Measurements from ENCODE around the gene HOXB7.
A peak's percentile ranks its signal among the peaks of the same experiment; 100 is the strongest.

Gene HOXB7

DNA sequence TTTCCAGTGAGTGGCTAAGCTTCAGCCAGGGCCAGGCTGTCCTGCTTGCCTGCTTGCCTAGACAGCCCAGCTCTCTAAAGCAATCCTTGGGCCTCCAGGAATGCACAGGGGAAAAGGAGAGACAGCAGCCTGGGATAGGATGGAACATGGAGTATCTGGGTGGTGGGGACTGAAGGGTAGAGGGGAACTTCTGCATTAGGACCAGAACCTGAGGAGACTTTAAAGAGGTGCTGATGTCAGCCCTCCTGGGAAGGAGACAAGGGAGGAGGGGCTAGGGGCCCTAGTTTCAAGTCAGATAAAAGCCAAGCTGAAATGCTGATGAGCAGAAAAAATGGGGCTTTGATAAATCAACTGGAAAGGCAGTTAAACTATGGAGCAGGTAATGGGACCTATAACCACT lies 1.8 kb downstream of the HOXB7 start:
- DNase-seq (ENCODE audit: low spot score), result no peak

DNA sequence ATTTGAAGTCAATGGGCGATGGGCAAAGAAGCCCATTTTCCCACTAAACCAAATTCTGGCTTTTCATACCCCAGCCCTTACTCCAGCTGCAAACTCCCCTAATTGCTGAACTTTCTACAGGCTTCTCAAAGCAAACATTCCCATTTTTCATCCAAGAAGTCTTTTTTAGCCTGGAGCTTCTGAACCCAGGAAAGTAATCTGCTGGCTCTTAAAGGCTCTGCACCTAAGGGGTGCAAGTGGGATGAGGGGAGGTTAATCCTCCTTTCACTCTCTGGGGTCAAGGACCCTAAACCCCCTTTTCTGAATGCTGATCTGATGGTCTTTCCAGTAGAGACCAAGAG lies 2.4 kb downstream of the HOXB7 start:
- DNase-seq (ENCODE audit: low spot score), result no peak

DNA sequence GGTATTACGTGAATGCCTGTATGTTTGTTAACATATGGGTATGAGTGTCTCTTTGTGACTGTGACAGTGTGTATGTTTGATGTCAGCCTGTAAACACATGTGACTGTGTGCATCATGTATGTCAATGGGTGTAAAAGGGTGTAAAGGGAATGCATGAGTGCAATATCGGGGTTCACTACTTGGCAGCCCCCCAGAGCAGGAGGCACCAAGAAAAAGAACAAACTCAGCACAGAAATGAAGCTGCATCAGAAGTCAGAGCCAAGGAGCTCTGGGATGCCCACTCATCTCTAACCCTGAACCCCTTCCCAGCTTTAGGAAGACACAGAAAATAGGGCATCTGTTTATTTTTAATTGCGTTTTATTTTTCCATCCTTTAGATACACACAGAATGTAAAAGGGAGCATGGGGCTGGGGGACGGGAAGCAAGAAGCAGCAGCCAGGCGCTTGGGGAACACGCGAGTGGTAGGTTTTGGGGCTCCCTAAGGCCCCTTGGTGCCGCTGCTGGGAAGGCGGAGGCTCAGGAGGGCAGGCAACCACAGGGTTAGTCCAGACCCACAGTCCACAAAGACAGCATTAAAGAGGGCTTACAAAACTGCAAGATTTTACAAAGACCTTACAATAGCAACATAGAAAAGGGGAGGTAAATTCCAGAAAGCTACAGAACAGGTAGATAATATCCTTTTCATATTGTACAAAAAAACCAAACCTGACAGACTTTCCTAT lies 3.8 kb downstream of the HOXB7 start:
- DNase-seq (ENCODE audit: low spot score), result no peak

DNA sequence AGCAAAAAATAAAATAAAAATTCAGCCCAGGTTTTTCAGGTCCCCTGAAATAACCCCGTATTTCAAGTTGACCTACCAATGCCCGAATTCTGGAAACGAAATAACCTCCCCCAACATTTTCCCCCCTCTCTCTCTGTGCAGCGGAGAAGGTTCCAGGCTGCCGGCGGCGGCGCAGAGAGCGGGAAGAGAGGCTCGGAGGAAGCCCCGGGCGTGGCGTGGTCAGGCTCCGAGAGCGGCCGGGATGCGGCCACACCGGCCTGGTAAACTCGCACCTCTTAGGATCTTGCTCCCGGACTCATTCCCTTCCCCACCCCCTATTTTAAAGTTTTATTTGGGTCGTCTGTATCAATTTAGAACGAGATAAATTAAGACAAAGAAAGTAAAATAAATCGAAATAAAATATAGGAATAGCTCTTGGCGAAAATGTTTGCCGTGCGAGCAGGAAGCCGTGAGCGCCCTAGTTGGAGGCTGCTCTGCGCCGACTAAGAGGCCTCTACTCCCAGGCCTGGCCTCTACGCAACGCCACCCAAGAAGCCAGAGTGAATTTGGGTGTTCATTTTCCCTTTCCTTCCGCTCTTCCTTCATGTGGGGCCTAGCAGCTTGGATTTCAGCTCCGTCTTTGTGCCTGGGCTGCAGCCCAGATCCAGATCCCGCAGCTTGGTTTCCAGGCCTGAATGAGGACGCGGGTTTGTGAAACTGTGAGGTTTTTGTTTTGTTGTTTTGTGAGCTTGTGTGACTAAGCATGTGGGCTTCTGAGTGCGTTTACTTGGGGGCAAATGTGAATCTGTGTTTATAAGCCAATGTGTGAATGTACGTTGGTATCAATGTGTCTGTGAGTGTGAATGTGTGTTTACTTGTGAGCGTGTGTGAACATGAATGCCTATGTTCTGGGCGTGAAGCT lies 4.6 kb downstream of the HOXB7 start:
- DNase-seq (ENCODE audit: low spot score), result no peak

DNA sequence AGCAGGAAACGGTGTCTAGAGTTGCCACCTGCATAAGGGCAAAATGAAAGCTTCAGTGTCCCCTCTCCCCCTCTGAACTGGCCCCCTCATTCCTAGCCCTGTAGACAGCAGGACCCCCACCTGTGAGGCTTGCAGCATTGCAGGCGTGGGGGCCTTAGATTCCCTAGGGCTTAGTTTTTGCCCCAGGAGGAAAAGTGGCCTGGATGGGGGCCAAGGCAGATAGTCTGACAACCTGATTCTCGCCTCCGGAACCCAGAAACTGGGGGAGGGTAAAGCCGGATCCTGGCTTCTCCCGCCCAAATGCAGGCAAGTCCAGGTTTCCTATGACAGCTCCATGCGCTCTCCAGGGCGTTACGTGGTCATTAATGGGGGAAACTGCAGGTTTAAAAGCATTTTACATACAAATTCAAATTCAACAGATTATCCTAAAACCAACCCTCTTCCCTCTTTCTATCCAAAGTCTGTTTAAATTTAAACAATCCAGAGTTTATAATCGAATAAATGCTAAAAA lies 5.4 kb downstream of the HOXB7 start:
- no peak for DNase-seq (ENCODE audit: low spot score)

DNA sequence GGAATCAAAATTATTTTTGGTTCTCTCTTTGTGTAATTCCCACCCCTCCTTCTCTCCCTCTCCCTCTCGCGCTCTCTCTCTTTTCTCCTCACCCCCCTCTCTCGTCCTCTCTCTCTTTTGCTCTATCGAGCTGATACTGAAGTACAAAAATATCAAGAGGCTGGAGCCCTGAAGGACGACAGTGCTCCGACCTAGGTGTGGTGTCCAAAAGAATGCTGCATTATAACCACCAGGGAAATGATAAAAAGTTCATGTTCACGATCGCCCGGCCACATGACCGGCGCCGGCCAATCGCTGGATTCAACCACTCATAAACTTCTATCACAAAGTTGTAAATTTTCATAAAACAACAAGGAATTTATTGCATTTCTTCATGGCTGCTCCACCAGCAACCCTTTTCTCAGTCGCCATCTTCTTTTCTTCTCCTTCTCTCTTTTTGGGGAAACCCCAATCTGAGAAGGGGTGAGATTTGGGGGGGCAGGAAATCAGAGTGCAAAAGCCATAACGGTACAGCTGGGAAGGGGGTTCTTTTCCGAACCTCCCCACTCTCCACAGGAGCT lies 6.0 kb downstream of the HOXB7 start, which contains the start of gene HOXB6:
TSS of gene HOXB6 (minus strand) at position 217 of the 560 bp plus-strand sequence. CDS start 6,836 bp downstream, outside the sequence.
- no peak for DNase-seq (ENCODE audit: low spot score)

DNA sequence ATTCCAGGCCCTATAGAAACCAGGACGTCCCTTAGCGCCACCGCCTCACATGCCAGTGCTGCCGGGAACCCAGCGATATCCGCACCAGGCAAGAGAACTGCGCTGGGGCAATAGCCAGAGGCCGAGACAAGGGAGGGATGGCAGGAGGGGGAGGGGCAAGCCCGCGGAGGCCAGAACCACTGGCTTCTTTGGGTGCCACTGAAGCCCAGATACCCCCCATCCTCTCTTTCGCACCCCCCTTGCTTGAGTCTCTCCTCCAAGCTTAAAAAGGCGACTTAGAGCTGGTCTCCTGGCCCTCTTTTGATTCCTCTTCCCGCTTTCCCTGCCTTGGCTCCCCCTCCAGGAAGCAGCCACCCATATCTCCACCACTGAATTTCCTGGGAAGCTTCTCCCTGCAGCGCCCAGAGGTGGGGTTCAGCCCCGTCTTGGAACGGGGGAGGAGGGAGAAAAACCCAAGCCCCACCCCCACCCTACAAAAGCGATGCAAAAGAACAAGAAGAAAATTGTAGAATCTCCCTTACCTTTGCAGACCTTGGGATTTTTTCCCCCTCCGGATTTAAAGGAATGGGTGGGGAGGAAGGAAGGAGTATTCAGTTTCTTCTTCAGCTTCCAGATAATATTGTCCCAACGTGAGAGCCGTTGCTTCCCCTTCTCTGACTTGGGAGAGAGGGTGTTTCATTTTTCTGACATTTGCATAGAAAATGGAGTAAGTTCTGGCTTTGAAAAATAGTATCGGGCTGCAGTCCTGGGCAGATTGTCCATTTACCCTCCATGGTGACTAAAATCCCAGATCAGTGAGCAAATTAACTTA lies 6.7 kb downstream of the HOXB7 start:
- no peak for DNase-seq (ENCODE audit: low spot score)

DNA sequence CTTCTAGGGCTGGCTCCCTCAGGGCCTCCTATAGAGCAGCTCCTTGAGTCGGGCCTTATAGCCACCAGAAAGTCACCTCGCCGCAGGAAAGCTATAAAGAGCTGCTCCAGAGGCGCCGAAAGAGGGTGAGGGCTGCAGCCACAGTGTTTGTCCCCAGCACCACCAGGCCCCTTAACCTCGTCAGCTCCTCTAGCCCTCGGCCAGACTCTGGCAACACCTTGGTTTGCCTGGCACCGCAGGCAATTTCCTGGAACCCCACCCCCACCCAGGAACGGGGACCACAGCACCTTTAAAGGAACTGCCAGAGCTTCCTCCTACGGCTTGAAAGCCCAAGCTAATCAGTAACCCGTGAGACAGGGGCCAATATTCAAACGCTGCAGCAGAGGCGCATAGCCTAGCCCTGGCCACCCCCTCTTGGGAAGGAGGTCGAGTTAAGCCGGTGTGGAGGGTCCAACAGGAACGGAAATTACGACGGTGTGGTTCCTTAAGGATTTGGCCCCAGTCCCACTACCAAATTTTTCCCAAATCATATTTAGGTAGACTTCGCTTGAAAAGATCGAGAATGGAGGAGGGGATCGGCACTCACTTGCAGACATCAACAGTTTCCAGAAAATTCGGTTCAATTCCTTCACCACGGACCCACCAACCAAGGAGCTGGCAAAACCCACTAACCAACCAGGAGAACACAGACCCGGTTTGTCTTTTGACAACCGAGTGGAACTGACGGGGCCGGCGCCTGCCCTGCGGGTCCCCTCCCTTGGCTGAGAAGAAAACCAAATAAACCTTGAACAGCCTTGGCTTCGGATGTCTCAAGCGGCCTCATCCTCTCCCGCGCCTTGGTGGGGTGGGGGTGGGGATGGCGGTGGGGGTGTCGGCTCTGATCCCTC lies 9.0 kb downstream of the HOXB7 start:
- no peak for DNase-seq (ENCODE audit: low spot score)

DNA sequence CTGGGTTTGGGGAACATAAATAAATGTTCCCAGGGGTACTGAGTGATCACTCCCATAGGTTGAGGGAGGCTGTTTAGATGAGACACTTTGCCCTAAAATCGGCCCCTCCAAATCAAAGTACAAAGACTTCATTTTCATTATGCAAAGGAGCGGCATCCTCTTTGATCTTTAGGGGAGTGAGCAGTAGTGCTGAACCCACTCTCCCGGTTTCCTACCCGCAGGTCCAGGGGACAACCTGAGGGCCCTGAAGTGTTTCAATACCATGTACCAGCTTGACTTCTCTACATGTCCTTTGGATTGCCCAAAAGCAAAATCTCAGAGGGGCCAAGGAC lies 9.6 kb downstream of the HOXB7 start:
- no peak for DNase-seq (ENCODE audit: low spot score)

DNA sequence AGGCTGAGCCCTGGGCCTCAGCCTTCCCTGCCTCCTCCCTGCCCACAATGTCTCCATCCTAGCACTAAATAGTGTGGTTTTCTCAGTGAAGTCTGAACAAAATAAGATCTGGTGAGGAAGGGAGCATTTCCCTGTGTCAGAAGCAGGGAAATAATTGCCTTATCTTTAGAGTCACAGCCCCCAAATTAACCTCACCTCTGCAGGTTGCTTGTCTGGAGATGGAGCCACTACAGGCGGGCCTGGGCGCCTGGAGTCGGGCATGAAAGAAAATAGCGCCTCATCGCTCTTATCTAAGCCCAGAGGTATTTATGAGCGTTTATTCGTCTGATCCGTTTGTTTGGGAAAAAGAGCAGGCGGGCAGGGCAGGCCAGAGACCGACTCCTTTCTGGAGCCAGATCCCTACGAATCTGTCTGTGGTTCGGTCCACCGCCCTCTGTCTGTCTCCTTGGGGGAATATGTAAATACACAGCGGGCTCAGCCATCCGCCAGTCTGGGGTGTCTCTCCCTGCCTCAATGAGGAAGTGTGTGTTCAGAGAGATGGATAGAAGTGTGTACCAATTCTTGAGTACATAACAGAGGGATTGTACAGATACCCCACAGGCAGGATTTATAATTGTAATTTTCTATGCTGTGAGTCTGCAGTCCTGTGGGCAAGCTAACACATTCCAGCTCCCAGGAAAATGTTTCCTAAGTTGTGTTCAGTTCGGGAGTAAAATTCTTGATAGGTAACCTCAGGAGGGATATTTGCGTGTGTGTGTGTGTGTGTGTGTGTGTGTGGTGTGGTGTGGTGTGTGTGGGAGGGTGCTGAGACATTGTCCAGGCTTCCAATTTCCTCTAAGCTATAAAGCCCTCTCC lies 10.3 kb downstream of the HOXB7 start:
- no peak for DNase-seq (ENCODE audit: low spot score)

DNA sequence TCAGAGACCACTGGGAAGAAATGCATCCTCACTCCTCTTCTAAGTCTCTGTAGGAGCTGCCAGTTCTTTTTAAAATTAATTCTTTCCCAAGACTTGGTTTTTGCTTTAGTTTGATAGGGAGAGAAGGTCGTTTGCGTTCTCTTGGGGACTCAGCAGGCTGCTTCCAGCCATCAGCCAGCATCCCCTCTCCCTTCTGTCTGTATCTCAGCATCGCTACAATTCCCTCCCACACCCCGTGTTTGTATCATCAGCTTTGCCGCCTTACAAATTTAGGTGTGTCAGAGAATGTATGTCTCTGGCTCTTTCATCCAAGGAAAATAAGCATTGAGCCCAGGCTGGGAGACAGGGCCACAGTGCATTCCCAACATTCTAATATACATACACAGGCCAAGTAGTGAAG lies 11.5 kb downstream of the HOXB7 start:
- DNase-seq (ENCODE audit: low spot score), result no peak

DNA sequence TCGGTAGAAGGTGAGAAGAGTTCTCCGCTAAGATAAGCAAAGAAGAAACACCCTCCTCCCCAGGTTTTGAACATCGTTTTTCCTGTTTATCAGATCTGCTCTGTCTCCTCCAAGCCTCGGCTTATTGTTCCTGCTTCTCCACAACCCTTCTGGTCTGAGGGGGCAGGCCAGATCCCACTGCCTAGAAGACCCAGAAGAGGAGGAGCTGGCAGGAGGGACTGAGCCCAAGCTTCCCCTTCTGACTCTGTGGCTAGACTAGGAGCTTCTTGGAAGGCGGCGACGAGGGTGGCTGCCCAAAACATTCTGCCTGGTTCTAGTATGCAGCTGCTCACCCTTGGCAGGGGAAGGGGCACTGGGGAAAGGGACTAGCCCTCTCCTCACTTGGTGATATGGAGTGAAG lies 12.1 kb downstream of the HOXB7 start:
- DNase-seq (ENCODE audit: low spot score), result no peak

DNA sequence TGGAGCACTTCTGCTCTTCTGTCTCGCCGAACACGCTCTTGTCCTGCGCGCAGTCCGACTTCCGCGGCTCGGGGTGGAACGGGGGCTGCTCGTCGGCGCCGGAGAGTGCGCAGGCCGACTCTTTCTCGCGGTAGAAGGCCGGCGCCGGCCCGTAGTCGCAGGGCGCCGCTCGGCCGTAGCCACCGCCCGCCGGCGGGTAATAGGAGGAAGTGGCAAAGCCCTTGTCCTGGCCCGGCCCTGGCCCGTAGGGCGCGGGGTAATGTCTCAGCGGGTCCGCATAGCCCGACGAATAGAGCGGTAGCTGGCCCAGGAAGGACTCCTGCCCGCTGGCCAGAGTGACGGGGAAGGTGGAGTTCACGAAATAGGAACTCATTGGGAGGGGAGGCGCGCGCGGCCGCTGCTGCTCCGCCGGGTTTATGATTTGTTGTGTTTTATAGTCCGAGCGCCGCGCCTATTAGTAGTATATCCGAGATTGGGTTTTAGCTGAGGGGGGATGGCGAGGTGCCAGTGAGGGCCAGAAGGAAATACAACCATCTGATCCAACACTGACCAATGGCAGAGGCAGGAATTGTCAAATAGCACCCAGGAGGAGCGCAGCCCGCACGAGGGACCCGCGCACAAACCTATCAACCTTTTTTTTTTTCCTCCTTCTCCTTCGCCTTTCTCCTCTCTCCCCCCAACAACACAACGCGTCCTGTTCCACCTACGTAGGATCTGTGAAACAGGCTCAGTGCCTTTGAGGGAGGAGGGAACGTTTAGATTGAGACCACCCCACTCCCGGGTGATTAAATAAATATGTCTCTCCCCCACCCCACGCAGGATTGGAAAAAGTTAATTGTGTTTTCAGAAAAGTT lies 12.8 kb downstream of the HOXB7 start:
- DNase-seq (ENCODE audit: low spot score), result peak; percentile 31

DNA sequence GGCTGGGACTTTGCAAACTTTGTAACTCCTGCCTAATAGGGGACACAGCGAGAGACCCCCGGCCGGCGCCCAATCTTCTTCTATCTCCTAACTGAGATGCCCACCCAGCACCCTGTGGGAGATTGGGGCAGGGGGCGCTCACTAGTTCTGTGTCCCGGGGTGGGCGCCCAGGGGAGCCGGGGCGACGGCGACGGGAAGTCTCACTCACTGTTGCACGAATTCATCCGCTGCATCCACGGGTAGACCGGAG lies 13.4 kb downstream of the HOXB7 start:
- no peak for DNase-seq (ENCODE audit: low spot score)

DNA sequence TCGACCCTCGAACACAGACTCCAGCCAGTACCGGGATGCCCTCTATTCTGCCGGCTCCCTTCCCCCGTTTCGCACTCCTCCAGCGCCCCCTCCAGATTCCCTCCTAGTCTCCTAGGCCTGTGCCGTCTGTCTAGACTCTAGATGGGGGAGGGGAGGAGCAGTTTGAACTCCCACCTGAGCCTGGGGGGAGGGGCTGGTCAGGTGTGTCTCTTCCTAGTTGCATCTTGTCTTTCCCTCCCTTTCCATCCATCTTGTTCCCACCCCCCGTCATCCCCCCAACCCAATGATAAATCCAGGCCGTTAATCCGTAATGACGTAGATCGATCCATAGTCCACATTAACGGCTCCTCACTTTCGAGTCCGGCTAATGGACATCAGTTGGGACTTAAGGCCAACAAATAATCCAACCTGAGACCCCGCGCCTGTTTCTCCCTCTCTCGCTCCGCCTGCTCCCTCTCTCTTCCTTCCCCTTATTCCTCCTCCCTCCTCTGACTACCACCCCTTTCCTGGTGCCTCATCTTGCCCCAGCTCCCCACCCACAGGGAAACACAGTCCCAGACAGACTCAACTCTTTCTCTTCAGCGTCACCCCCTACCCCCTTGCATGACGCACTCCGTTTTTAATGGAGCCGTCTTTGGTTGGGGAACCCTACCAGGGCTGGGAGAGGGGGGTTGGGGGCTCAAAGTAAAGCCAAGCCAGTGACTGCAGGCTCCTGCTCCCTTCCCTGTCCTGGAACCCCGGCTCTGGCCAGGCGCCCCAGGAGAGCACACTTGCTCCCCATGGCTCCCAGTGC lies 13.9 kb downstream of the HOXB7 start:
- no peak for DNase-seq (ENCODE audit: low spot score)

DNA sequence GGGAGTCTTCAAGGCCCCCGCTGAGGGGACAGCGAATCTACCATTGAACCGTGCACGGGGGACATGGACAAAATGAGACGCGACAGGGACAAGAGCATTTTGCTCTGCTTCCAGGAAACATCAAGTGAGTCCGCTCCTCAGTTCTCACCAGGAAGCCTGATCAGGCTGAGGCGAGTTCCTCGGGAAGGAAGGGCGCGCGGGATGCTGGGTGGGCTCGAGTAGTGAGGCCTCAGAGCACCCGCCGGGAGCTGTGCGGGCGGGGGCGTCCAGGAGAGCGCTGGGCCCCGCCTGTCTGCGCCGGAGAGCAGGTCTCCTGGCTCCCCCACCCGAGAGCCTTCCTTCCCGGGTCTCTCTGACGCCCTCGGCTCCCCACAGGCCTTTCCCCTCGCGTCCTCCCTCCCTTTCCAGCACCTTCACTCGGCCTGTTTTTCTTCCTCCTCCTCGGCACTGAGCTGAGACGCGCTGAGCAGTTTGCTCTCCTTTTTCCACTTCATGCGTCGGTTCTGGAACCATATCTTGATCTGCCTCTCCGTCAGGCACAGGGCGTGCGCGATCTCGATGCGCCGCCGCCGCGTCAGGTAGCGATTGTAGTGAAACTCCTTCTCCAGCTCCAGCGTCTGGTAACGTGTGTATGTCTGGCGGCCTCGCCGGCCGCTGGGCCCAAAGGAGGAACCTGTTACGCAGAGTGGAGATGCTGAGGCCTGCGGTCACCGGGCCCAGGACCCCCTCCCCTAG lies 14.7 kb downstream of the HOXB7 start:
- DNase-seq (ENCODE audit: low spot score), result no peak

DNA sequence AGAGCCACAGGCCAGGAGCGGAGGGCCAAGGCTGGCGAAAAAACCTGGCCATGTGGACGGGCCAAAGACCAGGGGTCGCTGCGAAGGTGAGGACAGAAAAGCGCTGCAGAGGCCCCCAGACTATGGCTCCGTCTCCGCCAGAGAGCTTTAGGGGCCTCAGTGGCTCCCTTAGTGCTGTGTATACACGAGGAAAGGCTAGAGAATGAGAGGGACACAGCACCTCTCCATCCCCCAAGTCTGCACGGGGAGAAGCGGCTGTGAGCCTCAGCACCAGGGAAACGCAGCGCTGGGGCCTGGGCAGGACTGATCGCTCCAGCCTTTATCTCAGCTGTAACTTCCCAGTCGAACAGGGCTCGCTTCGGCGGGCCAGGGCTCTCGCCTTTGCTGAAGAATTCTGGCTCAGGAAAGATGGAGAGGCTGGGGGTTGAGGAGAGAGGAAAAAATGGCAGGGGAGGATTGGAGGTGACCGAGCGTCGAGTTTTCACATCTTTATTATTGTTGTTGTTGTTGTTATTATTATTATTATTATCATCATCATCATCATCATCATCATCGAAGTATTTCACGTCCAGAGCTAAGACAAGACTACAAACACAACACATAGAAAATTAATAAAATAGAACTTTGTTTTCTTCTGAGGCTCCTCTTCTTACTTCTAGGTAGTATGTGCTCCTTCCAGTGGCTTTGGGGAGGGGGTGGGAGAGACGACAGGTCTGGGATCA lies 15.4 kb downstream of the HOXB7 start:
- DNase-seq (ENCODE audit: low spot score), result no peak
